ENCODE measurements around the gene PCGF6.

GRCh38 chr10:103350175-103350516 is 794 bp downstream of the PCGF6 start:
- TF ChIP-seq, protein P1, sequence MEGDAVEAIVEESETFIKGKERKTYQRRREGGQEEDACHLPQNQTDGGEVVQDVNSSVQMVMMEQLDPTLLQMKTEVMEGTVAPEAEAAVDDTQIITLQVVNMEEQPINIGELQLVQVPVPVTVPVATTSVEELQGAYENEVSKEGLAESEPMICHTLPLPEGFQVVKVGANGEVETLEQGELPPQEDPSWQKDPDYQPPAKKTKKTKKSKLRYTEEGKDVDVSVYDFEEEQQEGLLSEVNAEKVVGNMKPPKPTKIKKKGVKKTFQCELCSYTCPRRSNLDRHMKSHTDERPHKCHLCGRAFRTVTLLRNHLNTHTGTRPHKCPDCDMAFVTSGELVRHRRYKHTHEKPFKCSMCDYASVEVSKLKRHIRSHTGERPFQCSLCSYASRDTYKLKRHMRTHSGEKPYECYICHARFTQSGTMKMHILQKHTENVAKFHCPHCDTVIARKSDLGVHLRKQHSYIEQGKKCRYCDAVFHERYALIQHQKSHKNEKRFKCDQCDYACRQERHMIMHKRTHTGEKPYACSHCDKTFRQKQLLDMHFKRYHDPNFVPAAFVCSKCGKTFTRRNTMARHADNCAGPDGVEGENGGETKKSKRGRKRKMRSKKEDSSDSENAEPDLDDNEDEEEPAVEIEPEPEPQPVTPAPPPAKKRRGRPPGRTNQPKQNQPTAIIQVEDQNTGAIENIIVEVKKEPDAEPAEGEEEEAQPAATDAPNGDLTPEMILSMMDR (IDR thresholded peaks at IDR 0.05): no peak
- no peak for TF ChIP-seq POLR2A (IDR thresholded peaks at IDR 0.05)
